ENCODE data around the gene CNST.

CNST gene

GRCh38 chr1:246534114-246534513 lies 32.1 kb upstream of the CNST start:
- POLR2A ChIA-PET = no interaction called here

GRCh38 chr1:246537441-246537840 lies 28.8 kb upstream of the CNST start:
- no peak for TF ChIP-seq CTCF (IDR thresholded peaks at IDR 0.05; ENCODE audit: control extremely low read depth, extremely low read depth, low read depth, missing control alignments)
- no peak for DNase-seq (ENCODE audit: extremely low spot score)
- ChIA-PET POLR2A (no interaction called here), CTCF (interaction anchor here (1.5 kb wide), 1 partner anchor 11 kb away, joined by 4 read pairs; no protein-coding TSS in a partner anchor)

More at GRCh38 chr1:246534114-246534513, 32.1 kb upstream of the CNST start:
- no peak for TF ChIP-seq CTCF (IDR thresholded peaks at IDR 0.05; ENCODE audit: control extremely low read depth, extremely low read depth, low read depth, missing control alignments)
- DNase-seq (ENCODE audit: extremely low spot score) = no peak
- CTCF ChIA-PET = interaction anchor here (1.2 to 1.5 kb wide), 2 partner anchors 9 to 36 kb away, joined by 3 to 7 read pairs; no protein-coding TSS in a partner anchor

GRCh38 chr1:246537887-246538286 lies 28.4 kb upstream of the CNST start:
- ChIA-PET CTCF (interaction anchor here (1.5 kb wide), 1 partner anchor 10 kb away, joined by 4 read pairs; no protein-coding TSS in a partner anchor), POLR2A (no interaction called here)
- DNase-seq (ENCODE audit: extremely low spot score) = no peak
- TF ChIP-seq CTCF (IDR thresholded peaks at IDR 0.05; ENCODE audit: control extremely low read depth, extremely low read depth, low read depth, missing control alignments) = no peak

GRCh38 chr1:246540738-246541491 lies 25.3 kb upstream of the CNST start:
- POLR2A ChIA-PET = no interaction called here
- CTCF ChIA-PET = no interaction called here
- no peak for TF ChIP-seq CTCF (IDR thresholded peaks at IDR 0.05; ENCODE audit: control extremely low read depth, extremely low read depth, low read depth, missing control alignments)
- no peak for DNase-seq (ENCODE audit: extremely low spot score)

- no peak for DNase-seq (ENCODE audit: extremely low spot score)
- TF ChIP-seq CTCF (IDR thresholded peaks at IDR 0.05; ENCODE audit: control extremely low read depth, extremely low read depth, low read depth, missing control alignments) = no peak
- ChIA-PET POLR2A (no interaction called here), CTCF (interaction anchor here (2.3 kb wide), 1 partner anchor 10 kb away, joined by 7 read pairs; no protein-coding TSS in a partner anchor)
These were observed 22.3 kb upstream of the CNST start for GRCh38 chr1:246544001-246544400.

GRCh38 chr1:246549665-246550064 lies 16.6 kb upstream of the CNST start:
- no peak for TF ChIP-seq CTCF (IDR thresholded peaks at IDR 0.05; ENCODE audit: control extremely low read depth, extremely low read depth, low read depth, missing control alignments)
- ChIA-PET CTCF (no interaction called here), POLR2A (no interaction called here)
- no peak for DNase-seq (ENCODE audit: extremely low spot score)

Measured in GM10248 (cell line).